Urinary bladder (tissue), 4 donors: Measurements from ENCODE around the gene LRP11. TPM values are rescaled to one million over a fixed set of nuclear protein-coding genes. Genes with fewer than 3 reads are reported as not detected.
A peak's percentile ranks its signal among the peaks of the same experiment; 100 is the strongest.
"Not testable (repeated sequence)": the region's sequence is repeated elsewhere in the genome, so short reads cannot be mapped to it uniquely, and the experiment has no call there.

ENCODE experiments used
- DNase-seq: peaks from one replicate; pipeline ENCODE4 v3.0.0-alpha.2; 2015; ENCODE audit errors: extremely low spot score
- H3K27ac ChIP-seq: one replicate; pipeline ENCODE4 v1.5.1; 2013; ENCODE audit warnings: low read depth, mild to moderate bottlenecking, moderate library complexity
- H3K36me3 ChIP-seq: one replicate; pipeline ENCODE4 v1.6.1; 2013; ENCODE audit warnings: mild to moderate bottlenecking, moderate library complexity; ENCODE audit not compliant: insufficient read depth
- H3K4me1 ChIP-seq: one replicate; pipeline ENCODE4 v1.6.1; 2013; ENCODE audit warnings: mild to moderate bottlenecking, moderate library complexity; ENCODE audit not compliant: insufficient read depth
- H3K4me3 ChIP-seq: one replicate; pipeline ENCODE4 v1.5.1; 2013; ENCODE audit warnings: low read depth, low read length
- WGBS: extraction: QIAGEN DNeasy Blood & Tissue Kit; methylation state at CpG from one replicate; pipeline ENCODE4 v1.1.7; 2013; 5-methylcytosine and 5-hydroxymethylcytosine counted together
- polyA plus RNA-seq: library from polyadenylated mRNA; stranded (reverse); fragments of 200-250 nt; gene quantifications from one replicate; pipeline ENCODE4 v1.2.3, GENCODE V29; 2013
- total RNA-seq: library from RNA; depleted of rRNA; stranded (reverse); fragments of >200 nt; gene quantifications from one replicate; pipeline ENCODE4 v1.2.3, GENCODE V29; 2014
- donor health status: healthy with polysubstance abuse.
- donor health status: healthy.

Gene LRP11
- total and polyA plus RNA-seq, 2 donors, result 26.6 to 50.2 TPM

- no peak for DNase-seq
- no peaks in the 10 kb centered on the region for H3K4me1 ChIP-seq
- no peaks in the 10 kb centered on the region for H3K36me3 ChIP-seq
- no peak overlapping the region for H3K27ac ChIP-seq
- H3K4me3 ChIP-seq, result no peak overlapping the region
- 70% methylated on average over 5 of the region's 5 CpGs for WGBS
Observed at GRCh38 chr6:149903938-149904611, 39.9 kb upstream of the LRP11 start.

- no peak overlapping the region for H3K4me3 ChIP-seq
- 91% methylated on average over 6 of the region's 6 CpGs for WGBS
- H3K36me3 ChIP-seq, result no peaks in the 10 kb centered on the region
- peaks cover 2% of the 10 kb centered on the region for H3K4me1 ChIP-seq
- DNase-seq, result no peak
- no peak overlapping the region for H3K27ac ChIP-seq
Observed at GRCh38 chr6:149901444-149902140, 37.4 kb upstream of the LRP11 start.

GRCh38 chr6:149900620-149901443, 36.7 kb upstream of the LRP11 start:
- H3K4me3 ChIP-seq, result no peak overlapping the region
- DNase-seq, result no peak
- peak overlapping the region; percentile 53 for H3K27ac ChIP-seq
- 87% methylated on average over 11 of the region's 11 CpGs for WGBS
- H3K36me3 ChIP-seq, result no peaks in the 10 kb centered on the region
- H3K4me1 ChIP-seq, result peaks cover 4% of the 10 kb centered on the region

- peaks cover 5% of the 10 kb centered on the region for H3K4me1 ChIP-seq
- no peak overlapping the region for H3K4me3 ChIP-seq
- no peak for DNase-seq
- no peaks in the 10 kb centered on the region for H3K36me3 ChIP-seq
- WGBS, result 85% methylated on average over 7 of the region's 7 CpGs
- H3K27ac ChIP-seq, result peak overlapping the region; percentile 84
Observed at GRCh38 chr6:149899926-149900619, 35.9 kb upstream of the LRP11 start.

- Histone ChIP-seq H3K4me1 (peaks cover 5% of the 10 kb centered on the region), H3K36me3 (no peaks in the 10 kb centered on the region), H3K4me3 (no peak overlapping the region), H3K27ac (no peak overlapping the region)
- WGBS, result 77% methylated on average over 6 of the region's 6 CpGs
- DNase-seq, result no peak
Observed at GRCh38 chr6:149899486-149899885, 35.3 kb upstream of the LRP11 start.

GRCh38 chr6:149898966-149899365, 34.8 kb upstream of the LRP11 start:
- Histone ChIP-seq H3K27ac (no peak overlapping the region), H3K4me1 (peaks cover 5% of the 10 kb centered on the region), H3K4me3 (no peak overlapping the region), H3K36me3 (no peaks in the 10 kb centered on the region)
- 97% methylated on average over 9 of the region's 9 CpGs for WGBS
- DNase-seq, result no peak

- peaks cover 5% of the 10 kb centered on the region for H3K4me1 ChIP-seq
- H3K4me3 ChIP-seq, result no peak within 1 kb of the TSS
- WGBS, result 78% methylated on average over 17 of the region's 17 CpGs
- no peaks in the 10 kb centered on the region for H3K36me3 ChIP-seq
- H3K27ac ChIP-seq, result peak within 1 kb of the TSS; percentile 70
- no peak for DNase-seq
Observed at GRCh38 chr6:149897855-149898744, 33.9 kb upstream of the LRP11 start, which contains the start of gene RAET1E. TSS of gene RAET1E (minus strand) at chr6:149898113. CDS start at chr6:149890901, 7,212 bp downstream.

- Histone ChIP-seq H3K36me3 (no peaks in the 10 kb centered on the region), H3K4me3 (no peak overlapping the region), H3K4me1 (peaks cover 5% of the 10 kb centered on the region), H3K27ac (peak overlapping the region; percentile 70)
- no peak for DNase-seq
- 35% methylated on average over 13 of the region's 13 CpGs for WGBS
Observed at GRCh38 chr6:149897015-149897697, 33.0 kb upstream of the LRP11 start.

GRCh38 chr6:149896491-149896890, 32.3 kb upstream of the LRP11 start:
- WGBS, result 92% methylated on average over 3 of the region's 3 CpGs

GRCh38 chr6:149895833-149896271, 31.7 kb upstream of the LRP11 start:
- Histone ChIP-seq H3K36me3 (no peaks in the 10 kb centered on the region), H3K4me1 (peaks cover 5% of the 10 kb centered on the region), H3K4me3 (no peak overlapping the region), H3K27ac (no peak overlapping the region)
- 51% methylated on average over 5 of the region's 5 CpGs for WGBS
- no peak for DNase-seq

More at GRCh38 chr6:149896491-149896890, 32.3 kb upstream of the LRP11 start:
- no peak overlapping the region for H3K27ac ChIP-seq
- H3K36me3 ChIP-seq, result no peaks in the 10 kb centered on the region
- H3K4me3 ChIP-seq, result no peak overlapping the region
- DNase-seq, result no peak
- H3K4me1 ChIP-seq, result peaks cover 5% of the 10 kb centered on the region

- 30% methylated on average over 7 of the region's 7 CpGs for WGBS
- Histone ChIP-seq H3K36me3 (no peaks in the 10 kb centered on the region), H3K27ac (peak overlapping the region; percentile 55), H3K4me3 (no peak overlapping the region), H3K4me1 (peaks cover 5% of the 10 kb centered on the region)
- DNase-seq, result no peak
Observed at GRCh38 chr6:149895048-149895590, 31.0 kb upstream of the LRP11 start.

- 90% methylated on average over 6 of the region's 6 CpGs for WGBS
- H3K4me1 ChIP-seq, H3K4me3 ChIP-seq, H3K36me3 ChIP-seq, DNase-seq, H3K27ac ChIP-seq: not testable (repeated sequence)
Observed at GRCh38 chr6:149891864-149892263, 27.7 kb upstream of the LRP11 start.
